IMR-90 (cell line): ENCODE measurements around the gene NXT2. TPM values are rescaled to one million over a fixed set of nuclear protein-coding genes. Genes with fewer than 3 reads are reported as not detected.

Source experiments
- ATAC-seq: fragments of 200-7000 bp; cut with Tn5 transposase; 2 replicates; pipeline ENCODE4 v1.9.1; 2020; ENCODE audit warnings: low read depth, mild to moderate bottlenecking, moderate library complexity
- BruUV-seq: library from RNA; stranded (reverse); fragments of 400-500 nt; replicated peaks from 2 replicates; lab custom pipeline; 2021; lab: Mats Ljungman, UMichigan
- CTCF ChIA-PET: fragments of 300-600 bp; formaldehyde crosslinking; extraction: SDS; loops from one replicate; lab custom pipeline; 2021; ENCODE audit warnings: antibody characterized with exemption; lab: Yijun Ruan, JAX
- POLR2A ChIA-PET: fragments of 300-600 bp; sonication (Branson Sonifier 250); formaldehyde crosslinking; loops from one replicate; lab custom pipeline; 2022; ENCODE audit warnings: antibody characterized with exemption; ENCODE audit not compliant: unreplicated experiment; lab: Charles Lee
- DNase-seq: peaks from one replicate; pipeline ENCODE4 v3.0.0; 2013
- H2AFZ ChIP-seq: replicated peaks from 2 replicates; pipeline ENCODE3; 2013; ENCODE audit warnings: low read length, mild to moderate bottlenecking; ENCODE audit not compliant: poor library complexity
- H2AK5ac ChIP-seq: 2 replicates; pipeline ENCODE4 v1.6.1; 2013; ENCODE audit warnings: low read depth, low read length, inconsistent platforms
- H2AK9ac ChIP-seq: replicated peaks from 2 replicates; pipeline ENCODE3; 2013; ENCODE audit warnings: mild to moderate bottlenecking, low read depth, low read length, moderate library complexity; ENCODE audit not compliant: poor library complexity
- H2BK120ac ChIP-seq: 2 replicates; pipeline ENCODE4 v1.6.1; 2013; ENCODE audit warnings: low read depth, low read length, inconsistent platforms
- H2BK15ac ChIP-seq: 3 replicates; pipeline ENCODE4 v1.6.1; 2013; ENCODE audit warnings: low read depth, low read length, inconsistent platforms
- H2BK20ac ChIP-seq: 2 replicates; pipeline ENCODE4 v1.6.1; 2013; ENCODE audit warnings: low read depth, mild to moderate bottlenecking, inconsistent platforms, low read length, moderate library complexity
- H2BK5ac ChIP-seq: 2 replicates; pipeline ENCODE4 v1.6.1; 2013; ENCODE audit warnings: mild to moderate bottlenecking, low read depth, low read length, inconsistent platforms; ENCODE audit not compliant: poor library complexity, severe bottlenecking
- H3K14ac ChIP-seq: replicated peaks from 2 replicates; pipeline ENCODE4 v1.6.1; 2013; ENCODE audit warnings: low read depth, low read length, inconsistent platforms
- H3K18ac ChIP-seq: 2 replicates; pipeline ENCODE4 v1.6.1; 2013; ENCODE audit warnings: low read depth, low read length, control low read depth
- H3K23ac ChIP-seq: 2 replicates; pipeline ENCODE4 v1.6.1; 2013; ENCODE audit warnings: low read depth, low read length, inconsistent platforms
- H3K27ac ChIP-seq: 2 replicates; pipeline ENCODE4 v1.5.1; 2013; ENCODE audit warnings: mild to moderate bottlenecking, control low read depth, low read length; ENCODE audit not compliant: insufficient read depth
- H3K27me3 ChIP-seq: 2 replicates; pipeline ENCODE4 v1.6.1; 2013; ENCODE audit warnings: low read length; ENCODE audit not compliant: control insufficient read depth, insufficient read depth
- H3K36me3 ChIP-seq: 2 replicates; pipeline ENCODE4 v1.6.1; 2013; ENCODE audit warnings: low read length, mixed read lengths; ENCODE audit not compliant: control insufficient read depth, insufficient read depth
- H3K4ac ChIP-seq: 2 replicates; pipeline ENCODE4 v1.6.1; 2013; ENCODE audit warnings: low read depth, low read length, inconsistent platforms
- H3K4me1 ChIP-seq: 2 replicates; pipeline ENCODE4 v1.6.1; 2013; ENCODE audit warnings: low read length, mixed read lengths; ENCODE audit not compliant: control insufficient read depth, insufficient read depth
- H3K4me2 ChIP-seq: 2 replicates; pipeline ENCODE4 v1.6.1; 2013; ENCODE audit warnings: low read depth, mild to moderate bottlenecking, control low read depth, low read length, moderate library complexity
- H3K4me3 ChIP-seq: 2 replicates; pipeline ENCODE4 v1.5.1; 2013; ENCODE audit warnings: low read depth, mild to moderate bottlenecking, control low read depth, low read length, moderate library complexity; ENCODE audit not compliant: insufficient read depth
- H3K56ac ChIP-seq: 2 replicates; pipeline ENCODE4 v1.6.1; 2013; ENCODE audit warnings: low read length, inconsistent platforms; ENCODE audit not compliant: insufficient read depth; ENCODE audit errors: extremely low read depth
- H3K79me1 ChIP-seq, 2 experiments: 2 replicates each; pipeline ENCODE4 v1.6.1; 2013; ENCODE audit warnings: low read length in 2 of 2, inconsistent platforms in 1 of 2, low read depth in 1 of 2
- H3K9ac ChIP-seq: 2 replicates; pipeline ENCODE4 v1.6.1; 2013; ENCODE audit warnings: low read depth, low read length, control low read depth
- H3K9me1 ChIP-seq: 2 replicates; pipeline ENCODE4 v1.6.1; 2013; ENCODE audit warnings: low read length, inconsistent platforms; ENCODE audit not compliant: insufficient read depth
- H3K9me3 ChIP-seq: 2 replicates; pipeline ENCODE4 v1.6.1; 2013; ENCODE audit warnings: low read length; ENCODE audit not compliant: control insufficient read depth, insufficient read depth
- H4K20me1 ChIP-seq: 2 replicates; pipeline ENCODE4 v1.6.1; 2013; ENCODE audit warnings: low read length, inconsistent platforms; ENCODE audit not compliant: insufficient read depth
- H4K5ac ChIP-seq: 2 replicates; pipeline ENCODE4 v1.6.1; 2013; ENCODE audit warnings: mild to moderate bottlenecking, low read depth, low read length, control low read depth
- H4K8ac ChIP-seq, 2 experiments: 2 replicates each; pipeline ENCODE4 v1.6.1; 2013; ENCODE audit warnings: low read depth in 2 of 2, low read length in 2 of 2, control low read depth in 1 of 2, inconsistent platforms in 1 of 2
- H4K91ac ChIP-seq: 2 replicates; pipeline ENCODE4 v1.6.1; 2013; ENCODE audit warnings: low read depth, low read length, inconsistent platforms; ENCODE audit not compliant: insufficient read depth
- BHLHE40 ChIP-seq: fragments of 150-350 bp; IDR thresholded peaks from 2 replicates; pipeline ENCODE4 v1.6.1; 2016; ENCODE audit warnings: mild to moderate bottlenecking, low read depth, low read length
- CEBPB ChIP-seq: IDR thresholded peaks from 2 replicates; pipeline ENCODE4 v1.6.1; 2012; ENCODE audit warnings: low read depth, low read length, improper control_type of control experiment
- CHD1 ChIP-seq: IDR thresholded peaks from 2 replicates; pipeline ENCODE4 v1.6.1; 2012; ENCODE audit warnings: low read depth, low read length, improper control_type of control experiment
- FOS ChIP-seq: fragments of 150-350 bp; IDR thresholded peaks from 2 replicates; pipeline ENCODE4 v1.6.1; 2016; ENCODE audit warnings: low read depth, low read length
- MAFK ChIP-seq: IDR thresholded peaks from 2 replicates; pipeline ENCODE4 v1.6.1; 2012; ENCODE audit warnings: low read depth, low read length, improper control_type of control experiment
- MAZ ChIP-seq: IDR thresholded peaks from 2 replicates; pipeline ENCODE4 v1.6.1; 2012; ENCODE audit warnings: low read depth, mild to moderate bottlenecking, low read length, improper control_type of control experiment, moderate library complexity, borderline replicate concordance
- MXI1 ChIP-seq: IDR thresholded peaks from 2 replicates; pipeline ENCODE4 v1.6.1; 2012; ENCODE audit warnings: low read depth, mild to moderate bottlenecking, low read length, moderate library complexity, borderline replicate concordance
- NFE2L2 ChIP-seq: fragments of 150-350 bp; IDR thresholded peaks from 2 replicates; pipeline ENCODE4 v1.6.1; 2016; ENCODE audit warnings: low read depth, mild to moderate bottlenecking, low read length
- POLR2A ChIP-seq: IDR thresholded peaks from 2 replicates; pipeline ENCODE4 v1.6.1; 2012; ENCODE audit warnings: mild to moderate bottlenecking, low read depth, low read length
- RAD21 ChIP-seq: IDR thresholded peaks from 2 replicates; pipeline ENCODE4 v1.6.1; 2012; ENCODE audit warnings: low read length, improper control_type of control experiment
- RCOR1 ChIP-seq: IDR thresholded peaks from 2 replicates; pipeline ENCODE4 v1.6.1; 2012; ENCODE audit warnings: mild to moderate bottlenecking, low read length, improper control_type of control experiment; ENCODE audit not compliant: insufficient replicate concordance
- RFX5 ChIP-seq: IDR thresholded peaks from 2 replicates; pipeline ENCODE4 v1.8.0; 2012; ENCODE audit warnings: low read depth, mild to moderate bottlenecking, low read length, moderate library complexity
- SMC3 ChIP-seq: fragments of 150-350 bp; IDR thresholded peaks from 2 replicates; pipeline ENCODE4 v1.6.1; 2016; ENCODE audit warnings: low read depth, mild to moderate bottlenecking, antibody characterized with exemption, low read length, moderate library complexity
- USF2 ChIP-seq: fragments of 150-350 bp; IDR thresholded peaks from 2 replicates; pipeline ENCODE4 v1.6.1; 2017; ENCODE audit warnings: mild to moderate bottlenecking, antibody characterized with exemption, low read length, low read depth
- WGBS, 2 experiments: methylation state at CpG; one replicate each; pipeline versions ENCODE4 v1.1.5 to v1.1.7; 2013; ENCODE audit warnings: missing lambda C conversion rate in 2 of 2; ENCODE audit not compliant: insufficient read length in 1 of 2; ENCODE audit errors: extremely low coverage in 2 of 2; 5-methylcytosine and 5-hydroxymethylcytosine counted together
- dilution Hi-C: fragments of 300-500 bp; cut with HindIII; formaldehyde crosslinking; loops from one replicate; pipeline ENCODE4 v1.14.3; 2018; ENCODE audit warnings: low sequenced_read_pairs; ENCODE audit not compliant: unreplicated experiment
- in situ Hi-C: fragments of 300-500 bp; cut with MboI; formaldehyde crosslinking; loops from 3 replicates; pipeline ENCODE4 v1.14.3; 2019; ENCODE audit warnings: low sequenced_read_pairs, inconsistent platforms, mixed read lengths
- intact Hi-C: fragments of 100-400 bp; cut with micrococcal nuclease; formaldehyde crosslinking; loops from 2 replicates; pipeline ENCODE4 v1.10.0; 2022
- polyA plus RNA-seq, 3 experiments: library from polyadenylated mRNA; depleted of rRNA; stranded (reverse); fragments of >200 nt; gene quantifications; 2 replicates each; pipeline ENCODE4 v1.2.3, GENCODE V29; 2012; ENCODE audit warnings: low replicate concordance in 1 of 3
- total RNA-seq: library from RNA; depleted of rRNA; stranded (reverse); fragments of >200 nt; gene quantifications from 2 replicates; pipeline ENCODE4 v1.2.3, GENCODE V29; 2012
- TF ChIP-seq, protein P1 (sequence below): fragments of 150-350 bp; IDR thresholded peaks from 2 replicates; pipeline ENCODE4 v1.6.1; 2016; ENCODE audit warnings: low read depth, mild to moderate bottlenecking, low read length, moderate library complexity, borderline replicate concordance
- TF ChIP-seq, protein P2 (sequence below): conservative IDR thresholded peaks from 2 replicates; pipeline ENCODE4 v1.5.1; 2012; ENCODE audit warnings: mild to moderate bottlenecking, low read depth, low read length, improper control_type of control experiment

The NXT2 gene
- total and polyA plus RNA-seq, 2 of the 4 experiments (the other 2 are of a cell fraction): 3.6 to 8.1 TPM

DNA sequence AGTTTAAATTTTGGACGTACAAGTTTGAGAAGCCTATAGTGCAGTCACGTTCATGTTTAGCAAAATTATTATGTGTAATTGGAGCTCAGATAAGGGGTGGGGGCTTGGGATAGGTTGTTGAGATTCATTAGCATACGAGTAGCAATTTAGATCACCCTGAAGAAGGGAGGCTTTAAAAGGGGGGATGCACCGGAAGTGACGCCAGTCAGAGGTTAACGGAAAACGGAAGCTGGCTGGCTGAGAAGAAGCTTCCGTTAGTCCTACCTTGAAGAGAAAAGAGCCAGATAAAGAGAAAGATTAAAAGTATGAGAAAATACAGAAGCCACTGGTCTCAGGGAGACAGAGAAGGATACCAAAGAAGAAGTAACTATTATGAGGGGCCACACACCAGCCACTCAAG lies 1.1 kb upstream of the NXT2 start:
- H2BK120ac ChIP-seq: no peak overlapping the region
- H3K36me3 ChIP-seq: no peaks in the 10 kb centered on the region
- no peak overlapping the region for H4K8ac ChIP-seq
- H3K18ac ChIP-seq: no peak overlapping the region
- ATAC-seq (no peak), DNase-seq (no peak)
- H3K79me1 ChIP-seq: no peaks in the 10 kb centered on the region
- intact Hi-C loops: no loop called here
- dilution Hi-C loops: no loop called here
- no peak overlapping the region for H2AK9ac ChIP-seq
- H3K14ac ChIP-seq: no peak overlapping the region
- no peaks in the 10 kb centered on the region for H3K4me1 ChIP-seq
- no peak overlapping the region for H3K4me2 ChIP-seq
- no peak overlapping the region for H3K27ac ChIP-seq
- no peak overlapping the region for H3K4ac ChIP-seq
- H3K9me1 ChIP-seq: no peaks in the 10 kb centered on the region
- H2BK5ac ChIP-seq: no peak overlapping the region
- no peak overlapping the region for H2BK15ac ChIP-seq
- ChIA-PET POLR2A (no interaction called here), CTCF (no interaction called here)
- no peaks in the 10 kb centered on the region for H3K27me3 ChIP-seq
- no peak overlapping the region for H2AFZ ChIP-seq
- 87 to 100% methylated on average over 1 to 4 of the region's 8 CpGs for WGBS, 2 experiments
- no peak overlapping the region for H3K9ac ChIP-seq
- no peak overlapping the region for H2AK5ac ChIP-seq
- in situ Hi-C loops: no loop called here
- H3K9me3 ChIP-seq: no peaks in the 10 kb centered on the region
- no peaks in the 10 kb centered on the region for H4K20me1 ChIP-seq
- H2BK20ac ChIP-seq: no peak overlapping the region
- no peak overlapping the region for H3K23ac ChIP-seq
- H3K4me3 ChIP-seq: no peak overlapping the region
- no peak overlapping the region for H3K56ac ChIP-seq
- no peak overlapping the region for H4K91ac ChIP-seq
- no TSS peak for BruUV-seq
- no peak overlapping the region for H4K5ac ChIP-seq
- TF ChIP-seq MAFK (no peak), FOS (no peak), NFE2L2 (no peak), MXI1 (no peak), MAZ (no peak), RFX5 (no peak), POLR2A (no peak), RAD21 (no peak), CHD1 (no peak), SMC3 (no peak), BHLHE40 (no peak), USF2 (no peak), CEBPB (no peak), RCOR1 (no peak)
- TF ChIP-seq, protein P1, sequence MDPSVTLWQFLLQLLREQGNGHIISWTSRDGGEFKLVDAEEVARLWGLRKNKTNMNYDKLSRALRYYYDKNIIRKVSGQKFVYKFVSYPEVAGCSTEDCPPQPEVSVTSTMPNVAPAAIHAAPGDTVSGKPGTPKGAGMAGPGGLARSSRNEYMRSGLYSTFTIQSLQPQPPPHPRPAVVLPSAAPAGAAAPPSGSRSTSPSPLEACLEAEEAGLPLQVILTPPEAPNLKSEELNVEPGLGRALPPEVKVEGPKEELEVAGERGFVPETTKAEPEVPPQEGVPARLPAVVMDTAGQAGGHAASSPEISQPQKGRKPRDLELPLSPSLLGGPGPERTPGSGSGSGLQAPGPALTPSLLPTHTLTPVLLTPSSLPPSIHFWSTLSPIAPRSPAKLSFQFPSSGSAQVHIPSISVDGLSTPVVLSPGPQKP: no peak
- TF ChIP-seq, protein P2, sequence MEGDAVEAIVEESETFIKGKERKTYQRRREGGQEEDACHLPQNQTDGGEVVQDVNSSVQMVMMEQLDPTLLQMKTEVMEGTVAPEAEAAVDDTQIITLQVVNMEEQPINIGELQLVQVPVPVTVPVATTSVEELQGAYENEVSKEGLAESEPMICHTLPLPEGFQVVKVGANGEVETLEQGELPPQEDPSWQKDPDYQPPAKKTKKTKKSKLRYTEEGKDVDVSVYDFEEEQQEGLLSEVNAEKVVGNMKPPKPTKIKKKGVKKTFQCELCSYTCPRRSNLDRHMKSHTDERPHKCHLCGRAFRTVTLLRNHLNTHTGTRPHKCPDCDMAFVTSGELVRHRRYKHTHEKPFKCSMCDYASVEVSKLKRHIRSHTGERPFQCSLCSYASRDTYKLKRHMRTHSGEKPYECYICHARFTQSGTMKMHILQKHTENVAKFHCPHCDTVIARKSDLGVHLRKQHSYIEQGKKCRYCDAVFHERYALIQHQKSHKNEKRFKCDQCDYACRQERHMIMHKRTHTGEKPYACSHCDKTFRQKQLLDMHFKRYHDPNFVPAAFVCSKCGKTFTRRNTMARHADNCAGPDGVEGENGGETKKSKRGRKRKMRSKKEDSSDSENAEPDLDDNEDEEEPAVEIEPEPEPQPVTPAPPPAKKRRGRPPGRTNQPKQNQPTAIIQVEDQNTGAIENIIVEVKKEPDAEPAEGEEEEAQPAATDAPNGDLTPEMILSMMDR: no peak
